GM21529 (cell line): ENCODE results near the gene POLG2.
"Not testable (repeated sequence)": the region's sequence is repeated elsewhere in the genome, so short reads cannot be mapped to it uniquely, and the experiment has no call there.

Experiments
- ATAC-seq: cut with Tn5 transposase; IDR thresholded peaks from one replicate; pipeline ENCODE4 v1.9.1; 2021; ENCODE audit not compliant: unreplicated experiment

The POLG2 gene

GRCh38 chr17:64443086-64443760, 53.6 kb downstream of the POLG2 start:
- ATAC-seq = no peak

GRCh38 chr17:64442541-64442971, 54.3 kb downstream of the POLG2 start:
- no peak for ATAC-seq

GRCh38 chr17:64441772-64442540, 54.9 kb downstream of the POLG2 start:
- ATAC-seq = no peak

- ATAC-seq = no peak
Measured at GRCh38 chr17:64439956-64440355, 56.9 kb downstream of the POLG2 start.

- not testable (repeated sequence) for ATAC-seq
Measured at GRCh38 chr17:64439521-64439920, 57.3 kb downstream of the POLG2 start.

GRCh38 chr17:64437944-64438525, 58.8 kb downstream of the POLG2 start:
- ATAC-seq = no peak

- no peak for ATAC-seq
Measured at GRCh38 chr17:64431534-64431933, 65.3 kb downstream of the POLG2 start.

GRCh38 chr17:64430036-64430435, 66.8 kb downstream of the POLG2 start:
- ATAC-seq = not testable (repeated sequence)

- no peak for ATAC-seq
Measured at GRCh38 chr17:64428406-64428805, 68.4 kb downstream of the POLG2 start.
